Femur (tissue), 1 donor: ENCODE results near the gene CCDC120.

Experiments
- DNase-seq: peaks from one replicate; pipeline ENCODE4 v3.0.0-alpha.2; 2017

Gene CCDC120

DNA sequence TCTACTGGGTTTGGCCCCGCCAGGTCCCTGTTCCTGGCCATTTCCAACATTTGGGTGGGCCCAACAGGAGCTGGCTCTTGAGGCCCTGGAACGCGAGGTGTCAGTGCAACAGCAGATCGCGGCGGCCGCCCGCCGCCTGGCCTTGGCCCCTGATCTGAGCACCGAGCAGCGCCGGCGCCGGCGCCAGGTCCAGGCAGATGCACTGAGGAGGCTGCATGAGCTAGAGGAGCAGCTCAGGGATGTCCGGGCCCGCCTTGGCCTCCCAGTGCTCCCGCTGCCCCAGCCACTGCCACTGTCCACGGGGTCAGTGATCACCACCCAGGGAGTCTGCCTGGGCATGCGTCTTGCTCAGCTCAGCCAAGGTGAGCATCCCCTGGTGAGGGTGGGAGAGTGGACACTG, 5.5 kb downstream of the CCDC120 start:
- DNase-seq, result no peak

DNA sequence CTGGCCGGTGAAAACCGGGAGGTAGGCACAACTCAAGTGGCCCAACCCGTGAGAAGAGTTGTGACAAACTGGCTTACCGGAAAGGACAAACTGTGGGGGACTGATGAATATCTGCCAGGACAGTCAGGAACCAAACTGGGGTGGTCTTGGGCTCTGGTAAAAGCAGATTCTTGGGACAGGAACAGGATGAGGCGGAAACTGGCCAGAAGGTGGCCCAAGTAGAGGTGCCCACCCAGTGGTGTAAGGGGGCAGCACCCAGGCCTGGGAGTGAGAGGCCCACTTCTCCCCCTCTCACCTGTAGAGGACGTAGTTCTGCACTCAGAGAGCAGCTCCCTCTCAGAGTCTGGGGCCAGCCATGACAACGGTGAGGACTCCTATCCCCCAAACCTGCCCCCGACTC, 5.9 kb downstream of the CCDC120 start:
- DNase-seq, result no peak

DNA sequence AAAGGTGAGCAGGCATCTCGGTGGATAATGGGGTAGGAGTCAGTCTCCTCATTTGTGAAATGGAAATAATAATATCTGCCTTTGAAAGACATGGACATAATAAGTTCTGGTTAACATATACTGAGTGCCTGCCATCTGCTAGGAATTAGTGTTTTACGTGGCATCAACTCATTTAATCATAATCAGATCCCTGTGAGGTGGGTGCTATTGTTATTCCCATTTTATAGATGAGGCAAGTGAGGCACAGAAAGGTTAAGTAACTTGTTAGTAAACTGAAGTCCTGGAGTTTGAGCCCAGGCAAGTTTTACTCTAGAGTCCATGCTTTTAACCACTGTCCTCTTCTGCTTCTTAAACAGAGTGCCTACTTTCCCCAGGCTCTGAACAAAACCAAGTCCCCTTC, 7.5 kb downstream of the CCDC120 start:
- DNase-seq, result no peak

DNA sequence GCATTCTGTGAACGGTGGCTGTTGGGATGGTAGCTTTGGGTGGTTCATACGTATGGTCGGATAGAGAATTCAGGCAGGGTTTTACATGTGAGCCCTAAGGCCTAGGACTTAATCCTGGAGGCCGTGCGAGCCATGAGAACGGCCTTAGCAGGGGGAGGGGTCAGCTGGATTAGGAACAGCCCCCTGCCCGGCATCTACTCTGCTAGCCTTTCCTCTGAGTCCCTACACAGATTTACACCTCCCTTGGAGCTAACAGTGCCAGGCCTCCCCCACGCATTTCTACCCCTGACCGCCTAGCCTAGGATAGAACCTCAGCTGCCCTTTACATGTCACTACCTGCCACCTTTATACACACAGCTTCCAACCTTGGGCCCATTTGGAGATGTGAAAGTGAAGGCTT, 7.9 kb downstream of the CCDC120 start:
- DNase-seq, result no peak

DNA sequence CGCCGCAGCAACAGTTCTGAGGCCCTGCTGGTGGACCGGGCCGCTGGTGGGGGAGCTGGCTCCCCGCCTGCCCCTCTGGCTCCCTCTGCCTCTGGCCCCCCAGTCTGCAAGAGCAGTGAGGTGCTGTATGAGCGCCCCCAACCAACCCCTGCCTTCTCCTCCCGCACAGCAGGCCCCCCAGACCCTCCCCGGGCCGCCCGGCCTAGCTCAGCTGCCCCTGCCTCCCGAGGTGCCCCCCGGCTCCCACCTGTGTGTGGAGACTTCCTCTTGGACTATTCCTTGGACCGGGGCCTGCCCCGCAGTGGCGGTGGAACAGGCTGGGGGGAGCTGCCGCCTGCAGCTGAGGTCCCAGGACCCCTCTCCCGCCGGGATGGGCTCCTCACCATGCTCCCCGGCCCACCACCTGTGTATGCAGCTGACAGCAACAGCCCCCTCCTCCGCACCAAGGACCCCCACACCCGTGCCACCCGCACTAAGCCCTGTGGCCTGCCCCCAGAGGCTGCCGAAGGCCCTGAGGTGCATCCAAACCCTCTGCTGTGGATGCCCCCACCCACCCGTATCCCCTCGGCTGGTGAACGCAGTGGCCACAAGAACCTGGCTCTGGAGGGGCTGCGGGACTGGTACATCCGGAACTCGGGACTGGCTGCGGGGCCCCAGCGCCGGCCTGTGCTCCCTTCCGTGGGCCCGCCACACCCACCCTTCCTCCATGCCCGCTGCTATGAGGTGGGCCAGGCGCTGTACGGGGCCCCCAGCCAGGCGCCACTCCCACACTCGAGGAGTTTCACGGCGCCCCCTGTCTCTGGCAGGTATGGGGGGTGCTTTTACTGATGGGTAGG, 8.7 kb downstream of the CCDC120 start:
- no peak for DNase-seq

DNA sequence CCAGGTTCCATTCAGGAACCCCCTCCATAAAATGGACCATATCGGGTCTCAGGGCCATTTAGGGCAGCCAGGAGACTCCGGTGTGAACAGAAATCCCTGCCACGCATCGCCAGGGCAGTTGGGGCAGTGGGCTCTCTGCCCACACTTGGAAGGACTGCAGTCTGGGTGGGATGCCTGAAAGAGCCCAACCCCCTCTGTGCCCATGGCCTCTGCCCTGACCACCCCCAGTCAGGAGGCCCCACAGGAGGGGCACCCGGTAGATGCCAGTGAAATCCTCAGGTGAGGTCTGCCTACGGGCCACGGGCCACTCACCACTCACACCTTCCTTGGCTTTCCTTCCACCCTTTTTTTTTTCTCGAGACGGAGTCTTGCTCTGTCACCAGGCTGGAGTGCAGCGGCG, 10.2 kb downstream of the CCDC120 start:
- no peak for DNase-seq

DNA sequence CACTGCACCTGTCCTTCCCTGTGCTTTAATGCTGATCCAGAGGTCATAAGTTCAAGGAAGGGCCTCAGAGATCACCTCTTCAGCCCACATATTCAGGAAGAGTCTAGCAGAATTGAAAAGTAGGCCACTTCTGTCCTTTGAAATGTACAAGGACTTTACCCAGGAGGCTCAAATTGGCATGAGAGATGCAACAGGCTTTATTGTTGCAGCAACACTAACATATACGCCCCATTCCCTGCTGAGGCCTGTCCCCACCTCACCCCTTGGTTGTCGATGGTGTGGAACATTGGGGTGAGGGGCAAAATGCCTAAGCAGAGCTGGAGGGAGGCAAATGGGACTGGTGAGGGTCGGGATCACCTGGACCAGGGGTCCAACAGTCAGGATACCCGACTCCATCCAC, 12.2 kb downstream of the CCDC120 start:
- DNase-seq, result no peak

DNA sequence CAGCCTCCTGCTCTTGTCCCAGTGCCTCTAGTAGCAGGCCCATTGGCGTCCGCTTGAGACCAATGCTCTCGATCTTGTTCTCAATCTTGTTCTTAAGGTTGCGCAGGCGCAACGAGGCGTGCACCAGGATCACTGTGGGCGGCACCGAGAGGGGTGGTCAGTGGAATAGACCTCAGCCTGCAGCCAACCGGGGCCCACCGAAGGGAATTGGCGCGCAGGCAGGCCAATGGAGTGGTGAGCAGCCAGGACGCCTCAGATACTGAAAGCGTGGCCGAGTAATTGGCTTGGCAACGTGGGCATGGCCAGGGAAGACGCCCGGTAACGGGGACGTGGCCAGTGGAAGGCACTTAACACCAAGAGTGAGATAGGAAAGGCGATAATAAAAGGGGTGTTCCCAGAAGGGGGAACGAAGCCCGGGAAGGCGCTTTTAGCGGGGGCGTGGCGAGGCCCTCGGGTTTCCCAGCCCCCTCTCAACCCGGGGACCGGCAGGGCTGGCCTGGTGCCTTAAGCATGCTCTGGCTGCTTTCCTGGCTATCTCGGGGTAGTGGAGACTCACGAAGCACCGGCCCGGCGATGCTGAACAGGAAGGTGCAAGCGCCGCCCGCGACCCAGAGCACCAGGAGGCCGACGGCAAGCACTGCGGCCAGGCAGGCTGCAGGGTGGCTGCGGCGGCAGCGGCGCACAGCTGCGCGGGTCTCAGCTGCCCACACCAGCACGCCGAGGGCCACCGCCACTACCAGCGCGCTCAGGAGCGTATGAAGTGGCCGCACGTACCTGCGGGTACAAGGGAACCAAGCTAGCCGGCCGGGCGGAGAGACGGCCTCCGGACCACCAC, 13.3 kb downstream of the CCDC120 start:
- DNase-seq, result peak; percentile 88

DNA sequence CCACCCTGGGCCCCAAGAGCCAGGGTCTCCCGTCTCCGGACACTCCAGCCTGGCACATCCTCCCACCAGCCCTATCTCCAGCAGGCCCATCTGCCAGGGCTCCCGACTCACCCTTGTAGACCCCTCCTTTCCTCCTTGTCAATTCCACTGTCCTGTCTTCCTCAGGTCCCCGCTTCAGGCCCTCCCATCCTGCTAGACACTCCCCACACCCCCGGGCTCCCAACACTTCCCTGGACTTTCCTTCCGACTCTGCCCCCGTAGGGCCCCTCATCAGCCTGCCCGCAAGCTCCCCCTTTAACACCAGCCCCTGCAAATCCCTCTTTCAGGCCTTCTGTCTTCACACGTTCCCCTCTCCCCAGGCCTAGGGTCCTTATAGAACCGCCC, 13.9 kb downstream of the CCDC120 start:
- DNase-seq, result no peak

DNA sequence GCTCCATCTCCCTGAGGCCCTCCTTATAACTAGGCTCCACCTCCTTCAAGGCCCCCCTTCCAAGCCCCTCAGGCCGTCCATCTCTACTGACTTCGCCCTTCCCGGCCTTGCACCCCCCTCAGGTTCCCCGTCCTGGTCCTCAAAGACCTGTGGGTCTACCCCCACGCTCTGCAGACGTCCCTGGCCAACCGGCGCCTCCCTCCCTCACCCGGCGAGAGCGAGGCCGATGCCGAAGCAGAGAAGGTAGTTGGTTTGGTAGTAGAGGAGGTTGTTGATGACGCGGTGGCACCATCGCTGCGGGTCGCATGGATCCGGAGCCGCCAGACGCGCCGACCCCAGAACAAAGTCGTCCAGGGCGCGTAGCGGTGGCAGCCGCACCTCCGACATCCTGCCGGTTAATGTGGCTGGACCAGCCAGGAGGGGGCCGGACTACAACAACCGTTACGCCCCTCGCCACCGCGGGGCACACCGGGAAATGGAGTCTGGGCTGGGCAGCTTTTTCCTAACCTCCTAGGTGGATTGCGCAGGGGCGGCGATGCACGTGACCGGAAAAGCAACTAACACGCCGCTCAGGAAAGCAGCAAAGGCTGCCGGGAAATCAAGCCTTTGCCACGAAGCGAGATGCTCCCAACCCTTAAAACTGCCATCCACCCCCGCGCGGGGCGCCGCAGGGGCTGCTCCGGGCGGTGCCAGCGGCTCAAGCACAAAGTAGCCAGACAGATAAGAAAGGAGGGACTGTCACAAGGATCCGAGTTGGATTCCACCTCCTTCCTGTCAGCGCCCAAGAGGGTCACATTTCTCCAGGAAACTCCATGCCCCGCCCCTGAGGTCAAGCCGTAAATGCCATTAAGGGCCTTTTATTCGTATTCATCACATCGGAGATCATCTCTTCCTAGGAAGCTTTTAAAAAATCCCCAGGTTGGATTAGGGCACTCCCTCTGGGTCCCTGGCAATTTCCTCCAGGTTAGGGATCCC, 15.1 kb downstream of the CCDC120 start, which contains the start of gene PRAF2:
Gene PRAF2 (minus strand): TSS at position 402 of the 975 bp plus-strand sequence. CDS start 15 bp downstream, at position 387.
- DNase-seq, result peak; percentile 95

DNA sequence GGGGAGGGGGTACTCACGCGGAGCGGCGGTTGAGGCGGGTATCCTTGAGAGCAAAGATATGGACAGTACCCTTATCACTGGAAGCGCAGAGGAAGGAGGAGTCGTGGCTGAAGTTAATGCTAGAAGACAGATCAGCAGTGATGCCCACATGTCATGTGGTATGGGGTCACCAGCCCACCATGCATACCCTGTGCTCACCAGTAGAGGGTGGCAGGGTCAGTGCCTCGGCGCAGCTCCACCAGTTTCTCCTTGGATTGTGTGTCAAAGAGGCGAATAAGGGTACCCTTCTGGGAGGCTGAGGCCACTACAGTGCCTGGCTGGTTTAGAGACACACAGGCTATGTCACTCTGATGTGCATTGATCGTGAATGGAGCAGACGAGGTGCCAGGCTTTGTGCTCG, 16.5 kb downstream of the CCDC120 start:
- no peak for DNase-seq

DNA sequence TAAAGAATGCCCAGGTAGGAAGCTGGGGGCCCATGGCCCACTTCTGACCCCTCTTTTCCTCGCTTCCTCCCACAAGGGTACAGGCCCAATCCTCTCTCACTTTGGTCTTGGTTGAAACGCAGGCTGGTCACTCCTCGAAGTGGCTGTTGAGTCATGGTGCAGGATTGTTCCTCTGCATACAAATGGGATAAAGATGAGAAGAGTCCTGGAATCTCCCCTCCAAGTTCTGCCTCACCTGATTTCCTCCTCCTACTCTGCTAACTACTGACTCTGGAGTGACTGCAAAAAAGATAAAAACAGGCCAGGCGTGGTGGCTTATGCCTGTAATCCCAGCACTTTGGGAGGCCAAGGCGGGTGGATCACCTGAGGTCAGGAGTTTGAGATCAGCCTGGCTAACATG, 19.1 kb downstream of the CCDC120 start:
- no peak for DNase-seq

DNA sequence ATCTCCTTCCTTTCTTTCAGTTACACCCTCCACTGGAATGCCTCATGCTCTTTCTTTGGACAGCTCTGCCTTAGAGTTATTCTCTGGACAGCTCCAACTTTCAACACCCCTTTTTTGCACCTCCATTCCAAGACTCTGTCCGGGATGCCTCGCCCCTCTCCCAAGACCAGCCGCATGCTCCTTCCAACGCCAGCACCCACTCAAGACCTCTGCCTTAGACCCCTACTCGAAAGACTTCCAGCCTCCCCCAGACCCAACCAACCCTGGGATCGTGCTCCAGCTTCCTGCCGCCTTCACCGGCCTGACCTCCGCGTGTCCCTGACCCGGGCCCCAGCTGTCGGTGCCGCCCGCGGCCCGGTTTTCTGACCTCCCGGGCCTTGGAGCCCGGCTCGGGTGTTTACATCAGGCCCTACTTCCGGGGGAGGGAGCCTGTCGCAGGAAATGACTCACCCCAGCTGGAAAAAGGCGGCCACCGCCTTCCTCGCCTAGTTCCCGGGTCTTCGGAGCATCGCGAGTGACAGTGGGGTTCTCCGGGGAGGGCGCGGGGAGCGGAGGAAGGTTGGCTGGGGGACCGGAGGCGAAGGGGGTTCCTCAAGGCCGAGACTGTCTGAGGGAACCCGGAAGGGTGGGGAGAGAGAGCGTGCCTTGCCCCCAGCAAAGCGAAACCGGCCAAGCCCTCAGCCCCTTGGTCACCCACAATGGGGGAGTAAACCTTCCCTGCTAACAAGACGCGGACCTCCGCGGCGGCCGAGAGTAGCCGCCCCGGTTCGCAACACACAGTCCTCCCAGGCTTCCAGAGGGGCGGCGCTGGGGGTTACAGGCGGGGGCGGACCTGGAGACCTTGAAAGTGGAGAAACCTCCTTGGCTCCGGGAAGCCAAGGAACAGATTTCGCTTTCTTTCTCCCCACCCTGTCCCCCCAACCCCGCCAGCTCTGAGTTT, 21.0 kb downstream of the CCDC120 start, which contains the start of gene WDR45:
Gene WDR45 (minus strand): TSS at position 399 of the 940 bp plus-strand sequence. CDS start 1,792 bp downstream, outside the sequence.
- peak; percentile 87 for DNase-seq

DNA sequence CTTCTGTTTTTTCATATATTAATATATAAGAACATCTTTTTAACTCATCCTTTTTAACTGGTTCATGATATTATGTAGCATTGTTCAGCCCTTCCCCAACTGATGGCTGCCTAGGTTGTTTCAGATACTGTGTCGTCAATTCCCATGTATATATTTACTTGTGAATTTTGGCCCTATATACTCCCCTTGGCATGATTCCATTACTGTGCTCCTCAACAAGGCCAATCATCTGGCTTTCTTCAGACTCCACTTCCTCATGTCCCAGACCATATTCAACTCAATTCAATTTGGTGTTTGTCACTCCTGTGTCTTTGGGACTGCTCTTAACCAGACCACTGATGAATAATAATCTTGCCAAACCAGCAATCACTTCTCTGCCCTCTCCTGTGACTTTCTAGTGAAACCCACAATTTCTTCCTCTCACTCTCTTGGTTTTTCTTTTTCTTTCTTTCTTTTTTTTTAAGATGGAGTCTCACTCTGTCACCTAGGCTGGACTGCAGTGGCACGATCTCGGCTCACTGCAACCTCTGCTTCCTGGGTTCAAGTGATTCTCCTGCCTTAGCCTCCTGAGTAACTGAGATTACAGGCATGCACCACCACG, 23.6 kb downstream of the CCDC120 start:
- DNase-seq, result no peak

DNA sequence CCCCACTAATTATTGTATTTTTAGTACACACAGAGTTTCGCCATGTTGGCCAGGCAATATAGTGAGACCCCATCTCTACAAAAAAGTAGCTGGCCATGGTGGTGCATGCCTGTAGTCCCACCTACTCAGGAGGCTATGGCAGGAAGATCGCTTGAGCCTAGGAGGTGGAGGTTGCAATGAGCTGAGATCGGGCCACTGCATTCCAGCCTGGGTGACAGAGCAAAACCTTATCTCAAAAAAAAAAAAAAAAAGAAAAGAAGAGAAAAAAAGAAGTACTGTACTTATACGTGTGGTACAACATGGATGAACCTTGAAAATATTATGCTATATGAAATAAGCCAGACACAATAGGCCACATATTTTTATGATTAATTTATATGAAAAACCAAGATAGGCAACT, 30.8 kb downstream of the CCDC120 start:
- DNase-seq, result no peak

DNA sequence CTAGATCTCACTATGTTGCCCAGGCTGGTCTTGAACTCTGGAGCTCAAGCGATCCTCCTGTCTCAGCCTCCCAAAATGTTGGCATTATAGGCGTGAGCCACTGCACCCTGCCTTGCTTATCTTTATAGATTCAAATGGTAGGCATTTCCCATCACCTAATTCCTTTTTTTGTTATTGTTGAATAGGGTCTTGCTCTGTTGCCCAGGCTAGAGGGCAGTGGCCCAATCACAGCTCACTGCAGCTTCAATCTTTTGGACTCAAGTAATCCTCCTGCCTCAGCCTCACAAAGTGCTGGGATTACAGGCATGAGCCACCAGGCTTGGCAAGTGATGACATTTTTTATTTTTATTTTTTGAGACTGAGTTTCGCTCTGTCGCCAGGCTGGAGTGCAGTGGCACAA, 37.6 kb downstream of the CCDC120 start:
- DNase-seq, result no peak

DNA sequence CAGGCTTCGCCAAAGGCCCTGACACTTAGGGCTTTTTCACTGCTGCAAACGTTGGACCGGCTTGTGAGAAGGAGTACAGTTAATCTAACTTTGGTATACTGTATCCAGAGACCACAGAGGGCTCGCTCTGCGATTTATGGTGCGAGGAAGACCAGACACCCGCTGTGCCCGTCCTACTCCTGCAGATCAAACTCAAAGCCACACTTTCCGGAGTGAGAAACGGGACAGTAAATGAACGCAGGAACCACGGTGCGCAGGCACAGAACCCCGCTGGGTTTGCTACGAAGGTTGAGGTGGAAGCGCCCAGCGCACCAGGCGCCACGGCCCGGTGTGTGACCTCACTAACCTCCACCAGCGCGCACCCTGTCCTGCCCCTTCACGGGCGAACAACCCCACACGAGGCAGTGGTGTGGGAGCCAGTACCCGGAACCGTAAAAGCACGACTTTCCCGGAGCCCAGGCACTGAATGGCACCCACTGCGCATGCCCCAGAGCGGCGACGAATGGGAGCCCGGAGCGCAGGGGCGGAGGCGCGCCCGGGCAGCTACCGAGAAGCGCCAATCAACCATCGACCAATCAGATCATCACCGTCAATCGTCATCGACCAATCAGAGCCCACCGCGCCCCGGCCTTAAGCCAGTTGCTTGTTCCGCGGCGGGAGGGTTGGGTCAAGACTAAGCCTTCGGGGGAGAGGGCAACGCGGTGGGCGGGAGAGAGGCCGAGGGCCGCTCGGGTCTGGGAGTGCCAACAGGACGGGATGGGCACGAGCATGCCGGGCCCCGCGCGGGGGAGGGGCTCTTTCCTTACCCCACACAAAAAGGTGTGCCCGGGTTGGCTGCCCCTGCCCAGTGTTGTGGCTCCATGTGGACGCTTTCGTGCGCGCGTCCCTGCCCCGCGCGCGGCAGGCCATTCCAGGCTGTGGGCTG, 42.2 kb downstream of the CCDC120 start:
- peak; percentile 94 for DNase-seq

DNA sequence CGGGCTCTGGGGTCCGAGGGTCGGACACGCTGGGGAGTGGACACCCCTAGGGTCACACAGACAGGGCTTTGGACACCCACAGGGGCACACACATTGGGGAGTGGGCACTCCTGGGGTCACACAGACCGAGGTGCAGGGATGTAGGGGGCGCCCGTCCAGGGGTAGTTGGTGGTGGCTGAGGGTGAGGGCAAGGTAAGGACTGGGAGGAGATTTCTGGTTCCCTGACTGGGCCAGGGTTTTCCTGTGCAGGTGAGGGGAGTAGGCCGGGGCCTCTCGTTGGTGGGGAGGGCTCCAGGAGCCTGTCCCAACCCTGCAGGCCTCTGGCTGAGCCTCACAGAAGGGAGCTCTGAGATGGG, 42.8 kb downstream of the CCDC120 start:
- DNase-seq, result no peak

DNA sequence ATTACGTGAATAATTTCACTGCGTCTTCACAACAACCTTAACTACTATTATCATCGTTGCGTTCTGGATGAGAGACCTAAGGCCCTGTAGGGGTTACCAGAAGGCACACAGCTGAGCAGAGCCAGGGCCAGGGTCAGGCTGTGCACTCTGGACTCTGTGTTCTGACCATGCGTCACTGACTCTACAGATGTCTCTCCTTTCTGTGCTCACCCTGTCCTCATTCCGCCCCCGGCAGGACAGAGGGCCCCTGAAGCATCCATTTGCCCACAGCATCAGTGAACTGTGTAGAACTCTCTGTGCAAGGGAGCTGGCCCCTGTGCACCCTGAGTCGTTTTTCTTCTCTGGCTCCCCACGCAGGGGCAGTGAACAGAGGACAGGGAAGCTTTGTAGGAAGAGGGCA, 43.4 kb downstream of the CCDC120 start:
- no peak for DNase-seq

DNA sequence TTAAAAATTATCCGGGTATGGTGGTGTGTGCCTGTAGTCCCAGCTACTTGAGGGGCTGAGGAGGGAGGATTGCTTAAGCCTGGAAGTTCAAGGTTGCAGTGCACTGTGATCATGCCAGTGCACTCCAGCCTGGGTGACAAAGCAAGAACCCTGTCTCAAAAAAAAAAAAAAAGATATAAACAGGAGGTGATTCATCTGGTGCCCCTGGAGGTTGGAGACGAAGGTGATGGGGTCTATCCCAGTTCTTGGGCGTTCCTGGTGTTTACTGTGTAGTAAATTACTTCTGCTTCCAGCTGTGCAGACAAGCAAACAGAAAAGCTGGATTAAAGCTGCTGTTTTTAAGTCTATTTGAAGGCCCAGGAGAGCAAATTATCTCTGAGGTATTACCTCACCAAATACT, 44.8 kb downstream of the CCDC120 start:
- no peak for DNase-seq
